ENCODE measurements around the gene DYNLRB2.

DNA sequence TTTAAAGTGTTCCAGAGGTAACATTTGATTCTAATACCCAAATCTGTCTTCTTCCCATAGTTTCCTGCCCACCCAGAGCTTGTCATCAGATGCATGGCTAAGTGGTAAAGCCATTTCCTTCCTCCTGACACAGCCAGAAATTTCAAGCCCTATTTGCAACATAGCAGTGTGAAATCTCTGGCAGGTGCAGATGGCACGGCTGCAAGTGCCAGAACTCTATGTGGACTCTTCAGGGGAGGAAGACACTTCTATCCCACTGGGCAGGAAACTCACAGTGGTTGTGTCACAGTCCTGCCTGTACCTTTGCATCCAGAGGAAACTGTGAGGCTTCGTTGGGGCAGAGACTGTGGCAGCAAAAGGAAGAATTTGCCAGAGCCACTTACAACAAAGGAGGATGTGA, 13.2 kb downstream of the DYNLRB2 start:
- TF ChIP-seq, protein P1, sequence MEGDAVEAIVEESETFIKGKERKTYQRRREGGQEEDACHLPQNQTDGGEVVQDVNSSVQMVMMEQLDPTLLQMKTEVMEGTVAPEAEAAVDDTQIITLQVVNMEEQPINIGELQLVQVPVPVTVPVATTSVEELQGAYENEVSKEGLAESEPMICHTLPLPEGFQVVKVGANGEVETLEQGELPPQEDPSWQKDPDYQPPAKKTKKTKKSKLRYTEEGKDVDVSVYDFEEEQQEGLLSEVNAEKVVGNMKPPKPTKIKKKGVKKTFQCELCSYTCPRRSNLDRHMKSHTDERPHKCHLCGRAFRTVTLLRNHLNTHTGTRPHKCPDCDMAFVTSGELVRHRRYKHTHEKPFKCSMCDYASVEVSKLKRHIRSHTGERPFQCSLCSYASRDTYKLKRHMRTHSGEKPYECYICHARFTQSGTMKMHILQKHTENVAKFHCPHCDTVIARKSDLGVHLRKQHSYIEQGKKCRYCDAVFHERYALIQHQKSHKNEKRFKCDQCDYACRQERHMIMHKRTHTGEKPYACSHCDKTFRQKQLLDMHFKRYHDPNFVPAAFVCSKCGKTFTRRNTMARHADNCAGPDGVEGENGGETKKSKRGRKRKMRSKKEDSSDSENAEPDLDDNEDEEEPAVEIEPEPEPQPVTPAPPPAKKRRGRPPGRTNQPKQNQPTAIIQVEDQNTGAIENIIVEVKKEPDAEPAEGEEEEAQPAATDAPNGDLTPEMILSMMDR (IDR thresholded peaks at IDR 0.05): no peak
- no peak for TF ChIP-seq POLR2A (IDR thresholded peaks at IDR 0.05)

Measured in lower leg skin (tissue), 3 donors.